ENCODE results near the gene DCTD. TPM values are rescaled to one million over a fixed set of nuclear protein-coding genes. Genes with fewer than 3 reads are reported as not detected.

DCTD gene
- total and polyA plus RNA-seq, 2 of the 13 experiments (the other 11 are each of a cell fraction or from before 2014, with no cell fraction given) = 85.1 to 95.3 TPM

DNA sequence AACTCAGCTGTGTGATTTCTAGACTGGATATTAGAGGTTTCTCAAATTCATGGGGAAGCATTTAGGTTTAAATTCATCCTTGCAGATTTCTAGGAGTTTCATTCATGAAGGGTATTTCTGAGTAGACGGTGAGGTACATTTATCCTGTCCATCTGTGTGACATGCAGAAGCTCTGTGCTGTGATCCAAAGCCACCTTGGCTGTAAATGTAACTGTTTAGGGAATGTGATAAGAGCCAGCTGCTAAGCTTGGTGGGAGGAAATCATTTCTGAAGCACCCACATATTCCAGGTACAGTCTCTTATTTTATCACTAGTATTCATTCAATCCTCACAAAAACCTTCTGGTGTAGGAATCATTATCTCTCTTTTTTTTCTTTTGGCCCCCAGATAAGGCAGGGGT, 8.7 kb upstream of the DCTD start:
- H3K27ac ChIP-seq (ENCODE audit: extremely low read length, insufficient read depth, low read length) = no peak overlapping the region
- H2AFZ ChIP-seq (ENCODE audit: low read length) = no peak overlapping the region
- in situ Hi-C loops (cut with HindIII; ENCODE audit: extremely low pct_ligation_motif_present, low pct_unique_long_range_greater_than_20kb) = no loop called here
- ChIA-PET CTCF (ENCODE audit: low intra/inter-chr PET ratio, low total read pairs) (interaction anchor here (1.2 to 1.6 kb wide), 7 partner anchors 9 to 448 kb away, joined by 3 to 17 read pairs (median 6); partner anchors contain the start of gene DCTD), POLR2A (interaction anchor here (1.6 to 1.7 kb wide), 2 partner anchors 9 to 28 kb away, joined by 4 to 6 read pairs; partner anchors contain the start of gene DCTD)
- peaks cover 22% of the 10 kb centered on the region for H3K4me1 ChIP-seq (ENCODE audit: insufficient read depth, low read length)
- H3K9ac ChIP-seq (ENCODE audit: insufficient read depth, low read depth, low read length) = no peak overlapping the region
- H4K20me1 ChIP-seq (ENCODE audit: insufficient read depth, low read length) = no peaks in the 10 kb centered on the region
- intact Hi-C loops (cut with micrococcal nuclease; ENCODE audit: unreplicated experiment) = loop anchor here (1.0 to 2.0 kb wide), 4 partner anchors 49 to 447 kb away; no protein-coding TSS in a partner anchor
- TF ChIP-seq CHD4 (IDR thresholded peaks at IDR 0.05; ENCODE audit: borderline replicate concordance, low read length) (no peak), TGIF2 (CRISPR knock-in tag; IDR thresholded peaks at IDR 0.05) (no peak), MLLT10 (CRISPR knock-in tag; IDR thresholded peaks at IDR 0.05) (no peak), FLYWCH1 (CRISPR knock-in tag; IDR thresholded peaks at IDR 0.05) (no peak), ZNF749 (CRISPR knock-in tag; IDR thresholded peaks at IDR 0.05; ENCODE audit: borderline replicate concordance) (no peak), JUN (CRISPR knock-in tag; IDR thresholded peaks at IDR 0.05) (no peak), ZNF282 (IDR thresholded peaks at IDR 0.05; ENCODE audit: partially characterized antibody) (no peak), PHF21A (CRISPR knock-in tag; IDR thresholded peaks at IDR 0.05) (no peak), NAIF1 (CRISPR knock-in tag; IDR thresholded peaks at IDR 0.05; ENCODE audit: borderline replicate concordance) (no peak), ZNF772 (CRISPR knock-in tag; IDR thresholded peaks at IDR 0.05) (no peak), YEATS2 (CRISPR knock-in tag; IDR thresholded peaks at IDR 0.05; ENCODE audit: borderline replicate concordance) (no peak), ZNF431 (CRISPR knock-in tag; IDR thresholded peaks at IDR 0.05; ENCODE audit: borderline replicate concordance, low read depth) (no peak), ZNF652 (CRISPR knock-in tag; IDR thresholded peaks at IDR 0.05; ENCODE audit: borderline replicate concordance, low read depth) (no peak)
- TF ChIP-seq, protein P1, sequence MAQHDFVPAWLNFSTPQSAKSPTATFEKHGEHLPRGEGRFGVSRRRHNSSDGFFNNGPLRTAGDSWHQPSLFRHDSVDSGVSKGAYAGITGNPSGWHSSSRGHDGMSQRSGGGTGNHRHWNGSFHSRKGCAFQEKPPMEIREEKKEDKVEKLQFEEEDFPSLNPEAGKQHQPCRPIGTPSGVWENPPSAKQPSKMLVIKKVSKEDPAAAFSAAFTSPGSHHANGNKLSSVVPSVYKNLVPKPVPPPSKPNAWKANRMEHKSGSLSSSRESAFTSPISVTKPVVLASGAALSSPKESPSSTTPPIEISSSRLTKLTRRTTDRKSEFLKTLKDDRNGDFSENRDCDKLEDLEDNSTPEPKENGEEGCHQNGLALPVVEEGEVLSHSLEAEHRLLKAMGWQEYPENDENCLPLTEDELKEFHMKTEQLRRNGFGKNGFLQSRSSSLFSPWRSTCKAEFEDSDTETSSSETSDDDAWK (CRISPR knock-in tag; IDR thresholded peaks at IDR 0.05) = no peak
- no peaks in the 10 kb centered on the region for H3K36me3 ChIP-seq (replicated peaks in 1 of 2; ENCODE audit: control insufficient read depth in 1 of 2, insufficient read depth in 2 of 2, low read length in 2 of 2)
- H3K27me3 ChIP-seq (ENCODE audit: control insufficient read depth in 1 of 2, insufficient read depth in 2 of 2, low read length in 2 of 2) = peaks cover 0 to 3% of the 10 kb centered on the region in 2 experiments; a peak in 1 of 5 replicates
- DNase-seq (ENCODE audit: low spot score) (no peak), ATAC-seq (no peak), FAIRE-seq (no peak)
- H3K9me3 ChIP-seq (ENCODE audit: low read length) = no peaks in the 10 kb centered on the region
- no TSS peak for BruUV-seq (replicated peaks)
- no peaks in the 10 kb centered on the region for H3K79me2 ChIP-seq (ENCODE audit: insufficient read depth, low read length)
- no peak overlapping the region for H3K4me2 ChIP-seq (ENCODE audit: low read depth, low read length)
- 77% methylated on average over 1 of the region's 1 CpG for WGBS (ENCODE audit: low lambda C conversion rate)
- H3K4me3 ChIP-seq (replicated peaks in 1 of 3; ENCODE audit: insufficient read depth in 1 of 3, low read depth in 2 of 3, low read length in 3 of 3) = no peak overlapping the region

All from HepG2 (cell line).